HG03060 (cell line): ENCODE data around the gene VTA1.
"Not testable (repeated sequence)": the region's sequence is repeated elsewhere in the genome, so short reads cannot be mapped to it uniquely, and the experiment has no call there.

ENCODE experiments used
- ATAC-seq: cut with Tn5 transposase; IDR thresholded peaks from one replicate; pipeline ENCODE4 v1.9.1; 2021; ENCODE audit warnings: low read depth, moderate number of reproducible peaks; ENCODE audit not compliant: unreplicated experiment

The VTA1 gene

GRCh38 chr6:142167486-142167885, 20.4 kb downstream of the VTA1 start:
- ATAC-seq, result no peak

GRCh38 chr6:142171351-142171750, 24.3 kb downstream of the VTA1 start:
- ATAC-seq, result no peak

GRCh38 chr6:142172758-142173157, 25.7 kb downstream of the VTA1 start:
- no peak for ATAC-seq

GRCh38 chr6:142173980-142174379, 26.9 kb downstream of the VTA1 start:
- ATAC-seq, result no peak

- ATAC-seq, result no peak
These were observed 27.6 kb downstream of the VTA1 start for GRCh38 chr6:142174703-142175102.

- no peak for ATAC-seq
These were observed 31.1 kb downstream of the VTA1 start for GRCh38 chr6:142178129-142178528.

GRCh38 chr6:142182004-142182403, 34.9 kb downstream of the VTA1 start:
- no peak for ATAC-seq

- no peak for ATAC-seq
These were observed 36.3 kb downstream of the VTA1 start for GRCh38 chr6:142183351-142183750.

GRCh38 chr6:142184307-142184706, 37.2 kb downstream of the VTA1 start:
- ATAC-seq, result no peak

GRCh38 chr6:142185641-142186040, 38.6 kb downstream of the VTA1 start:
- ATAC-seq, result no peak

GRCh38 chr6:142187209-142187608, 40.1 kb downstream of the VTA1 start:
- no peak for ATAC-seq

- not testable (repeated sequence) for ATAC-seq
These were observed 41.3 kb downstream of the VTA1 start for GRCh38 chr6:142188341-142188740.

GRCh38 chr6:142189057-142189456, 42.0 kb downstream of the VTA1 start:
- no peak for ATAC-seq

GRCh38 chr6:142192343-142192742, 45.3 kb downstream of the VTA1 start:
- no peak for ATAC-seq

- ATAC-seq, result no peak
These were observed 46.6 kb downstream of the VTA1 start for GRCh38 chr6:142193621-142194020.

- ATAC-seq, result no peak
These were observed 48.9 kb downstream of the VTA1 start for GRCh38 chr6:142195862-142196541.

GRCh38 chr6:142200846-142201628, 54.0 kb downstream of the VTA1 start:
- ATAC-seq, result no peak

GRCh38 chr6:142207265-142207877, 60.3 kb downstream of the VTA1 start:
- ATAC-seq, result no peak

GRCh38 chr6:142210606-142211005, 63.5 kb downstream of the VTA1 start:
- no peak for ATAC-seq

GRCh38 chr6:142213402-142213801, 66.3 kb downstream of the VTA1 start:
- ATAC-seq, result no peak

GRCh38 chr6:142218446-142218845, 71.4 kb downstream of the VTA1 start:
- ATAC-seq, result no peak

GRCh38 chr6:142222022-142222421, 75.0 kb downstream of the VTA1 start:
- no peak for ATAC-seq
